Inferior parietal cortex (tissue), 1 donor: ENCODE results near the gene GALNTL6.
A peak's percentile ranks its signal among the peaks of the same experiment; 100 is the strongest.
"Not testable (repeated sequence)": the region's sequence is repeated elsewhere in the genome, so short reads cannot be mapped to it uniquely, and the experiment has no call there.

ENCODE experiments used
- DNase-seq: peaks from one replicate; pipeline ENCODE4 v3.0.0-alpha.2; 2016; ENCODE audit errors: extremely low spot score

GALNTL6 gene

DNA sequence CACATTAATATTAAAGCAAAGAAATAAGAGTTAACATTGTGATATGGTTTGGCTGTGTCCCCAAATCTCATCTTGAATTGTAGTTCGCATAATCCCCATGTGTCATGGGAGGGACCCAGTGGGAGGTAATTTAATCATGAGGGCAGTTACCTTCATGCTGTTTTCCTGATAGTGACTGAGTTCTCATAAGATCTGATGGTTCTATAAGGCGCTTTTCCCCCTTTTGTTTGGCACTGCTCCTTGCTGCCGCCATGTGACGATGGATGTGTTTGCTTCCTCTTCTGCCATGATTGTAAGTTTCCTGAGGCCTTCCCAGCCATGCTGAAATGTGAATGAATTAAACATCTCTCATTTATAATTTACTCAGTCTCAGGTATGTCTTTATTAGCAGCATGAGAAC is 1201.6 kb downstream of the GALNTL6 start:
- DNase-seq: no peak

DNA sequence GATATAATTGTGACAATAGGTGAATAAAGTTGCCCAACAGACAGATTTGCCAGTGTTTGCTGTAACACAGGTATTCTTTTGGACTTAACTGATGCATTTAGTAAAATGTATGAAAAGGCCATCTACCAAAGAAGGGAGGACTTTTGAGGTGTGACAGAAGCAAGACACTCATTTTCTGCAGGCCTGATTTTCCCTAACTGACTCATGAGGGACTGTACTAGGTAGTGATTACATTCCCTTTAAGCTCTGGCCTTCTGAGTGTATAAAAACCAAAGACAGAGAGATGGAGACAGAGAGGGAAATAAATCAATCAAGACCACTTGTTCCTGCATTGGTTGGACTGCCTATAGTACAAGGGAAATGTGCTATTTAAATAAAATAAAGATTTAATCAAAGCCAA is 1204.6 kb downstream of the GALNTL6 start:
- DNase-seq: no peak

DNA sequence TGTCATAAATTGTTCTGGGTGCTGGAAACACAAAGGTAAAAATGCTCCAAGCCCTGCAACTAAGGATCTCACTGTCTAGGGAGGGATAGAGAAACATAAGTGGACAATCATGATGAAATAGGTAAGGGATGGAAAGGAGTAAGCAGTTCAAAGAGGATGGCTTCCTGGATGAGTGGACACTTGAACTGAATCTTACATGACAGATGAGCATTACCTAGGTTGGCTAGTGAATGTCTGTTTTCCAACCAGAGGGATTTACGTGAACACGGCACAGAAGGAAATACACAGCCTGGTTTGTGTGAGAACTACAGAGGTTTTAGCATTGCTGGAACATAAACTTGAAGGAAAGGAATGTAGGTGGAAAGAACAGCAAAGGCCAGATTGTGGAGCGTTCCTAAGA is 1205.2 kb downstream of the GALNTL6 start:
- DNase-seq: no peak

DNA sequence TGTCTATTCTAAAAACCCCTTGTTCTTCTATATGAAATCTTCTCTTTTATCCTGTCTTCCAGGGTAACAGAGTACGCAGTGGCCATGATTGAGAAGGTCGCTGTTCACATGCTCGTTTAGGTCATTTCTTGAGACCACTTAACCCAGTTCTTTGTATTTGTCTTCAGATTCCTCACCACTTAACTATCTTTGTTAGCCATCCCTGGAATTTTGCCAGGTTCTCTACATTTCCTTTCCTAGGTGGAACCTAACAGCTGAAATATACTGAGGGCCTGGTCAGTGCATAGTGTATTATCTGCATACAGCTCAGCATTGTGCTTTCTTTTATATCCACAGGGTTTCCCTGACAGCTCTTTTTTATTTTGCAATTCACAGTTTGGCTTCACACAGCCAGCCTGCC is 1206.5 kb downstream of the GALNTL6 start:
- no peak for DNase-seq

DNA sequence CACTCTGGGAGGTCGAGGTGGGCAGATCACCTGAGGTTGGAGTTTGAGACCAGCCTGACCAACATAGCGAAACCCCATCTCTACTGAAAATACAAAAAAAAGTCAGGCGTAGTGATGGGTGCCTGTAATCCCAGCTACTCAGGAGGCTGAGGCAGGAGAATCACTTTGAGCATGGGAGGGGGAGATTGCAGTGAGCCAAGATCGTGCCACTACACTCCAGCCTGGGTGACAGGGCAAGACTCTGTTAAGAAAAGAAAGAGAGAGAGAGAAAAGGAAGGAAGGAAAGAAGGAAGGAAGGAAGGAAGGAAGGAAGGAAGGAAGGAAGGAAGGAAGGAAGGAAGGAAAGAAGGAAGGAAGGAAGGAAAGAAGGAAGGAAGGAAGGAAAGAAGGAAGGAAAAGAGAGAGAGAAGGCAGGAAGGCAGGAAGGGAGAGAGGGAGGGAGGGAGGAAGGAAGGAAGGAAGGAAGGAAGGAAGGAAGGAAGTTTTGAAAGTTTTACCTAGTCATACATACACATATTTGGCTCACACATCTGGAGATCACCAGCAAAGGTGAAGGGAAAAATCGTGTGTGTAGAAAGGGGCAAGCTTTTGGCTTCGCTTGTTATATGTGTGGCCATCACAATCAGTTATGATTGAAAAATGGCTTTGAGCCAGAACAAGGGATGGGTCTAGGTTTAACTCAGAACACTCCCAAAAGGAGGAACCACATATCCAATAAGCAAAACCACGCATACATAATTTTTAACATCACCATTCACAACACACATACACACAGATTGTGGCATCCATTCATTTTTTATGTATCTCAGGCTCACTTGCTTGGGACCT is 1208.8 kb downstream of the GALNTL6 start:
- DNase-seq: not testable (repeated sequence)

DNA sequence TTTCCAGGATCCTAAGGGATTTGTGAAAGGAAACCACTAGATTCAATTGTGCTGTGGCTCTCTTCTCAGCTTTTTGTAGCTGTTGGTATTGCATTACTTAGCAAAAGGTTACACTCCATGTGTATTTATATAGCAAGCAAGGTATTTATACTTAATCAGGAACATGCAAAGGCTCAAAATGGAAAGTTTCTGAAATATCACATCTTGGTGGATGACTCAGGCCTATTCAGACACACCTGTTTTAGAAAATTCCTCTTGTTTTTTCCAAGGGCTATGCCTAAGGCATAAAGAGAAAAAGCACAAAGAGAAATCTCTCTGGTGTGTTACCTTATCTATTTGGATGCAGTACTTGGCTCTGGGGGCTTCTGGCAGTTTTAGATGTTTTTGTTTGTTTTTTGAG is 1211.0 kb downstream of the GALNTL6 start:
- DNase-seq: no peak

DNA sequence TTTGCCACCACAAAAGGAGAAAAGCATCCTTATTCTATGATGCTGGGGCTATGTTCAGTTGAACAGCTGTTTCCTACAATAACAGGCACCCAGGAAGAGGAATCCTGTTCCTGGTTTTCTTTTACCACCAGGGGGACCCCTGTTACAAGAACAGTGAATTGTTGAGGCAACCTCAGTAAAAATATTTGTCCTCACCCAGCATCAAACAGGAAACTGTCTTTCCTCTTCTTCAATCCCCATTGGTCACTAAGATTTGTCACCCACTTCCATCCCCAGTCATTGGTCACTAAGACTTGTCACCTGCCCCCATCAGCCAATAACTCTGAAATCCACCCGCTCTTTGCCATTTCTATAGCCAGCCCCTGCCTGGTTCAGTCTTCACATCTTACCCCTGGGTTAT is 1211.9 kb downstream of the GALNTL6 start:
- peak; percentile 90 for DNase-seq

DNA sequence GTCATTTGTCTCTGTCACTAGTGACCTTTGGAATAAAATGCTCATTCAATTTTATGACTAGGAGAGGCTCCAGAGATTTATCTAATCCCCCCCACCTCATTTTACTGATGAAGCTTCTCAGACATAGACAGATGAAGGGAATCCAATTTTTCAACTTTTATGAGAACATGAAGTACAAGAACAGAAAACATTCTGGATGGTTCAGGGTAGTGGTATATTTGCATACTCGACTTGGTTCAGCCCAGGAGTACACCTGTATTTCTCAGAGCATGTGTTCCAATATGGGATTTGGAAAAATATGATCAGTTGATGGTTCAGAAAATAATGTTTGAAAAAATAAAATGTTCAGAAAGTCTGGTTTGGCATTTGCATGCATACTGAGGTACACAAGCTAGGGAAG is 1224.0 kb downstream of the GALNTL6 start:
- no peak for DNase-seq

DNA sequence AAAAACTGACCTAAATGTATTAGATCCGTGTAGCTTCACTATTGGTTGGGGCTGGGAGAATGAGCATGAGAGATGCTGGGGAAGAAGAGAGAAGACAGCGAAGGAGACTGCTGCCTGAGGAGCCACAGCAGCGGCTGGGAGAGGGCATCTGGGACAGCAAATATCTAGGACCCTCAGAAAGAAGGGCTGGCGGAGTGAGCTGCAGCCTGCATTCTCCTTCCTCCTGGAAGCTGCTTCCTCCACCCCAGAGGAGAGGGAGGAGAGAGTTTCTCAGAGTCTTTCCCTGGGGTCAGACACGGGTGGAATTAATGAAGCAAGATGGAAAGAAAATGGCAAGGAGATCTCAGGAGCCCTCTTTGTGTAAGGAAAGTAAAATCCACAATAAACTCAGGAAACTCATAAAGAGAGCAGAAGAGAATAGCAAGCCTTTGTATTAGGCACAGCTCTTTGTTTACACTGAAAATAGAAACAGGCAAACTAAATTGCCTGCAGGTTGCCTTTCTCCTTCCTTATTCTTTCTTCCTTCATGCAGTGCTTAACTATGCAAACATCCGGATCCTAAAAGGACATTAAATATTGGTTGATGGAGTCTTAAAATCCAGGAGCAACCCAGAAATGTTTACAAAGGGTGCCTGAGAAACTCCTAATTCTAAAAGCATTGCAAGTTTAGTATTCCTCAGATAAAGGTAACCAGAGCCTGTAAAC is 1225.1 kb downstream of the GALNTL6 start:
- no peak for DNase-seq

DNA sequence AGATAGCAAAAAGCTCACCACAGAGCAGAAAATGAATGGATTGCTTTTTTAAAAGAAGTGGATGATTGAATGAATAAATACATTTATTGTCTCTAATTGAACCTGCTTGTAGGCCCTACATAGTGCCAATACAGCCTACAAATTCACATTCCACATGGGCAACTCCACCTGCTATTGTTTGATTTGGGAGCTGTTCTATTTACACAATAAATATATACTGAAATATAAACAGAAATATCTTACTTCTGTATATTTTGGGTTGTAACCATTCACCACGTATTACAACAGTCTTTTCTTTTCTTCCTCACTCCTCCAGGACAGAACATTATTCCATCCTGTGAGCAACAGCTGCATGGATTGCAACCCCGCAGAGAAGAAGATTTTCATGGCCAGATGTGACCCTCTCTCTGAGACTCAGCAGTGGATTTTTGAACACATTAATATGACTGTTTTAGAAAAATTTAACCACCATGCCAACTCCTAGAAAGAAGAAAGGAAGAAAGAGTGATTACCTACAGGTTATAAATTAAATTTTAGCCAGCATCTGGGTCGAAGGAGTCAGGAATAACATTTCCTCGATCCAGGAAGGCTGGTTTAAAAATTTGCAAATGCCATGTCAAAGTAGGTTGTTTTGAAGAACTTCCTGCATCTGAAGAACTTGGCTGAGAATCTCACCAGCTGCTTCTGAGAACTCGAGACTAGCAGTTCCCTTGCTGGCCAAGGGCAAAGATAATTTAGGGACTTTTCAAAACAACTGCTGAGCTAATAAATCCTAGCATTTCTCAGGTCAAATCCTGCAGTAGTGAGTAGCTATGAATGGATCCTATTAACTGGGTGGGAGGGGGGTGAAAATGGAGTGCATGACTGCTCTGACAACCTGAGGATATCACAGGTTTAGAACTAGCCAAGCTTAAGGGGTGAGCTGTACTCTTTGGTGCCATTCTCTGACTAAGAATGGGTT is 1226.7 kb downstream of the GALNTL6 start:
- DNase-seq: no peak

DNA sequence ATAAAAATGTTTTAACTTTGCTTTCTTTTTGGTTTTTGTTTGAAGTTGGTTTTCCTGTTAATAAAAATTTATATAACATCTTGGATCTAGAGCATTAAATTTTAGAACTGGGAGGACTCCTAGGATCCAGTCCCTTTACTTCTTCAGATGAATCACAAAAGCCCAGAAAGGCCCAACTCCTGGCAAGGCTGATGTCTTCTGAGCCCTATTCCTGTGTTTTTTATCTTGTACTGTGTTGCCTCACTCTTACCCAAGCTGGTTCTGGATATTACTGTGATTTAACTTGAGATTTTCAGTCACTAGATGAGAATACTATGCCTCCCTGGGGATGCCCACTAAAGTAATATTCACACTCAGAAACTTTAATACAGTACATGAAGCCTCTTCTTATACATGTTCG is 1228.3 kb downstream of the GALNTL6 start:
- no peak for DNase-seq

DNA sequence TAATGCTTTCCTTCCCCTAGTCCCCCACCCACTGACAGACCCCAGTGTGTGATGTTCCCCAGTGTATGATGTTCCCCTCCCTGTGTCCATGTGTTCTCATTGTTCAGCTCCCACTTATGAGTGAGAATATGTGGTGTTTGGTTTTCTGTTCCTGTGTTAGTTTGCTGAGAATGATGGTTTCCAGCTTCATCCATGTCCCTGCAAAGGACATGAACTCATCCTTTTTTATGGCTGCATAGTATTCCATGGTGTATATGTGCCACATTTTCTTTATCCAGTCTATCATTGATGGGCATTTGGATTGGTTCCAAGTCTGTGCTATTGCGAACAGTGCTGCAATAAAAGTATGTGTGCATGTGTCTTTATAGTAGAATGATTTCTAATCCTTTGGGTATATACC is 1228.9 kb downstream of the GALNTL6 start:
- DNase-seq: not testable (repeated sequence)

DNA sequence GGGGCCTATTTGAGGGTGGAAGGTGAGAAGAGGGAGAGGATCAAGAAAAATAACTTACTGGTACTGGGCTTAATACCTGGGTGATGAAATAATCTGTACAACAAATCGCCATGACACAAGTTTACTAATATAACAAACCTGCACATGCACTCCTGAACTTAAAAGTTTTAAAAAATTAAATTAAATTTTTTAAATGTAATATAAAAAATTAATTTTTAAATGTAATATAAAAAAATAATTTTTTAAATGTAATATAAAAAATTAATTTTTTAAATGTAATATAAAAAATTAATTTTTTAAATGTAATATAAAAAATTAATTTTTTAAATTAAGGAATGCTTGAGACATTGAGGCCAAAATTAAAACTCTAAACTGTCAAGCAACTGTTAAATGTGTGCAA is 1231.1 kb downstream of the GALNTL6 start:
- no peak for DNase-seq

DNA sequence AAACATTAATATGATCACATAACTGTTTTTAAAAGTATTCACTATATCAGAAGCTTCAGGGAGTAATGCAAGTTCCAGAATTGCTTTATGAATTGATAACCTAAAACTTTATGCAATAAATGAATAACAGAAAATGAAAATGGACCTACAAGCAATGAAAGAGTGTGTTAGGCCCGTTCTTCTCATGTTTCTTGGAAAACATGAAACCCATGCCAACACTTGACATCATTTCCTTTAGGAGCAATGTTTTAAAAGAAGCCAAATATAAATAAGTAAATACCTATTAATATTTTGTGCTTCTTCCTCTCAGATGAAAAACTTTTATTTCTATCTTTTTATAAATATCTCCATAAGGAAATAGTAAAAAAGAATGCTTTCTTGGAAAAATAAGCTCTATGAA is 1232.4 kb downstream of the GALNTL6 start:
- no peak for DNase-seq

DNA sequence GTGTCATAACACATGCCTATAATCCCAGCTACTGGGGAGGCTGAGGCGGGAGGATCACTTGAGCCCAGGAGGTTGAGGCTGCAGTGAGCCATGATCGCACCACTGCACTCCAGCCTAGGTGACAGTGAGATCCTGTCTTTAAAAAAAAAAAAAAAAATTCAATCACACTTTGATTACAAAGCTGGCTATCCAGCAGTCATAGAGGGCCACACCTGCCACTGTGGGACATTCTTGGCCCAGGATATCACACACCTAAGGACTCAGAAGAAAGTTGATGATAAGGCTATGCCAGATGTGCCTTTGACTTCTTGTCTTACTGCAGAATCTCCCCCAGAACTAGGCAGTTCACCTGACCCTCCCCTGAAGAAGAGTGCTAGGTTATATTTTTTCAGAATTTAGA is 1232.9 kb downstream of the GALNTL6 start:
- no peak for DNase-seq

DNA sequence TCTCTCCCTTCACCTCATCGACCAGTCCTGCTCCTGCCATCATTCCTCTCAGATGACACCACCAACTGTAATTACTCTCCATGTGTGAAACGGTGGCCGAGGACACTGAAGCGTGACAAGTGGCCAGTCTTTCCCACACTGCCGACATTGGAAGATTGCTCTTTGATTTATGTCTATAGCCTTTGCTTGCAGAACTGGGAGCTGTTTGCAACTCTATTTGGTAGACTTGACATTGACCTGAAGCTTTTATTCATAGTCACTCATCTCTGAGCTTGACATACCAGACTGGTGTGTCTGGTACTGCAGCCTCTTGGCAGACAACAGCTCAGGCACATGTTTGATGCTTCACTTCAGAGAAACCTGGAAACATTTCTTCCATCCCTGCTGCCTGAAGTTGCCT is 1233.6 kb downstream of the GALNTL6 start:
- no peak for DNase-seq

DNA sequence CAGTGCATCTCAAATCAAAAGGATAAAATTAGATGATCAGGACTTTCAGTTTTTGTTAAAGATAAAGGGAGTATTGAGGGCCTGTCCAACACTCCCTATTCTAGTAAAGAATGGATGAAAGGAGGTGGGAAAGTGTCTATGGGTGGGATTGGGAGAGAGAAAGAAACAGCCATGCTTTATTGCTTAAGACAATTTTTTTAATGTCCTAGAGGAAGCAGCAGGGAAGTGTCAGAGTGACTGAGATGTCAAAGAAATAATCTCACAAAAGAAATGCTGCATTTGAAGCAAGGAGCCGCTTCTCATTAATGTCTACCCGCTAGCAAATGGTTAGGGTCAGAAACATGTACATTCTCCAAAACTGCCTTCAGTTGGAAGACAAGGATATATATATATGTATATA is 1238.0 kb downstream of the GALNTL6 start:
- no peak for DNase-seq

DNA sequence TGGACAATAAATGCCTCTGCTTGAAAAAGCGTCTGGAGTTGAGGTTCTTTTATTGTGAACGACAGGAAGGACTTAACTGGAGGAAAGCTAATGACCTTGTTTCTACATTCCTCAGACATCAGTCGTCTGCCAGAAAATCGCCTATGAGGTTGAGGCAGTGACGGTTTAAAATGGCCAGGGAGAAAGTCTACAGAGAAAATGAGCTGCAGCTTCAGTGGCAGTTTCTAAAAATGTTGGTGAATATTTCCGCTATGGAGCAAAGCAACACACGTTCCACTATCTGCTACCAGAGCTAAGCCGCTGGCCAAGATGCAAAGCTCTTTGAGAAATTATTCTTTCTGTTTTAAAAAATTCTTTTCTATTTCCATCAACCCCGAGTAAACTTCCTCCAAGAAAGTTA is 1238.5 kb downstream of the GALNTL6 start:
- DNase-seq: no peak

DNA sequence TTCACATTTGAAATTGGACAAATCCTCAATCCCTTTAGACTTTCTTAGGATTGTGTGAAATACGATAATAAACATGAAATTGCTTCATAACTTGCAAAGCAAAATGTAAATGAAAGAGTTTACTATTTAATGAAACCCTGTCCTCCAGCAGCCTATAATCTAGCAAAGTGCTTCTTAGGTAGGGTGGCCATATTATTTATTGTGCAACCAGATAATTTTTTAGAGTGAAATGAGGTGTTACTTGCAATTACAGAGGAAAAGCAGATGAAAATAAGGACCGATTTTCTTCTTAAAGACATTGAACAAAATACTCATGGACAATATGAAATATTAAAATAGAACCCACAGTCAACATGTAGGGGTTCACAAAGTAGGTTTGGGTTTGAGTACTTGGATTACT is 1239.2 kb downstream of the GALNTL6 start:
- no peak for DNase-seq

DNA sequence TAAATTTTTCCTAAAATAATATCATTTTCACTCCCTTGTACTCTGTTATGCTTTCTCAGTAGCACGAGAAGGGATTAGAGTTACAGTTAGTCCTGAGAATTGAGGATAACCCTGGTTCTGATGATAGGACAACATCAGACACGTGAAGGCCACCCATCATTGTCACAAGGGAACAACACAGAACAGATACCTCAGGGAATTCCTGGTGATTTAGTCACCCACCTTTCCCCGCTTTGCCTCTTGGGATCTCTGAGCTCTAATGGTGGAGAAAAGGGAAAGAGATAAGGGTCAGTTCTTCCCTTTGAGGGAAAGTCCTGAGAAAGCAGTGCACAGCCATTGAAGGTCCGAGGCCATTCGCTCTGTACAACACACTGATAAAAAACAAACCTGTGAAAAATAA is 1243.1 kb downstream of the GALNTL6 start:
- DNase-seq: no peak

DNA sequence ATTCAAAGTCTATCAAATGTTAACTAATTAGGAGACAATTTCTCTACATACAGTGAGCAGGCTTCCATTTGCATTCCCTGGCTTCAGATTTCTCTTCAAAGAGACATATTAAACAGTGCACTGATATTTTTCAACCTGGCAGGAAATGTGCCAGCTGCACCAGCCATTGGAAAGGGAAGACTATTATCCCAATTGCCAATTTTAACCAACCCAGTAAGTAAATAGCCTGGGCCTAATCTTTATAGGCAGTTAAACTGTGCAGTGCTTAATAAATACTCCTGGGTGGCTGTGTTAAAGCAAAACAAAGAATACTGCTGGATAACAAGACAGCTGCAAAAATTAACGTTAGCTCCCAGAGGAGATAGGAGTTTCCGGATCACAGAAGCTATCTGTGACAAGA is 1243.5 kb downstream of the GALNTL6 start:
- DNase-seq: no peak

DNA sequence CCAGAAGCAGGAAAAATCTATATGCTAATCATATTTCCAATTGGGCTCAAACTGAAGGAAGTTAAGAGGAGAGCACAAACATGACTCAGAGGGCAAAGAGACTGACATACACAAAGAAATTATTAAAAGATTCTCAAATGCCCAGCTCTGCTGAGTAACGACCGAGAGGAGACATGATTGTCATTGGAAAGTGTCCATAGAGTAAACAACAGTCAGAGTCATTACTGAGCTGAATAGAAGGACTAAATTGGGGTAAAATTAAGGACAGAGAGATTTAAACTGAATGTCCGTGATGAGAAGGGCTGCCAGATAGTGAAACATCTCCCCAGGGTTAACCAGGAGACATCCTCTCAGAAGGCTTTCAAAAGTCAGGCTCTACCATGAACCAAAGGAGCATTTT is 1244.2 kb downstream of the GALNTL6 start:
- no peak for DNase-seq
